Activated CD8-positive, alpha-beta memory T cell treated with anti-CD3 and anti-CD28 coated beads for 36 hours (primary cell): ENCODE data around the gene CASKIN2. TPM values are rescaled to one million over a fixed set of nuclear protein-coding genes. Genes with fewer than 3 reads are reported as not detected.
"Not testable (repeated sequence)": the region's sequence is repeated elsewhere in the genome, so short reads cannot be mapped to it uniquely, and the experiment has no call there.

Experiments
- CTCF ChIA-PET: fragments of 350-600 bp; sonication (Branson Sonifier 250); formaldehyde crosslinking; loops from one replicate; lab custom pipeline; 2021; ENCODE audit warnings: antibody characterized with exemption; lab: Charles Lee
- POLR2A ChIA-PET: fragments of 350-600 bp; sonication (Branson Sonifier 250); formaldehyde crosslinking; loops from one replicate; lab custom pipeline; 2021; ENCODE audit warnings: antibody characterized with exemption; lab: Charles Lee
- total RNA-seq, 2 experiments: library from RNA; stranded (reverse); gene quantifications; one replicate each; pipeline ENCODE4 v1.2.3, GENCODE V29; 2021

Gene CASKIN2
- total RNA-seq, 2 experiments from 2014 or later, result 7.4 TPM

DNA sequence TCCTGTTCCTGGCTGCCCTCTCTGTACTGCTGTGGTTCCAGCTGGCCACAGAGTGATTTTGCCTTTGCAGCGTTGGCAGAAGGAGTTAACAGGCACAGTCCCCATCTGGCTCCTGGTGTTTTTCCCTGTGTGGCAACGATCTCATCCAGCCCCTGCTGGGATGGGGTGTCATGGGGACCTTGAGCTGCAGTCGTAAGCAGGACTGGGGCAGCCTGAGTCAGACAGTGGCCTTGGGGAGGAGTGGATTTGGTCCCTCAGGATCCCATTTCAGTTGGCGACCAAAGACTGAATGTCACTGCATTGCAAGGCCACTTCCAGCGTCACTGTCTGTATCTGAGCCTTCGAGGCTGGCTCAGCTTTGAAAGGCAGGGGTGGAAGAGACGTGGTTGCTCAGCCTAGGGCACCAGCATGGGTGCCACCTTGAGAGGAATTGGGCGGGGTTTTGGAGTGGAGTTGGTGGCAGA is 47.0 kb downstream of the CASKIN2 start:
- CTCF ChIA-PET, result interaction anchor here (0.5 to 0.6 kb wide), 2 partner anchors 44 to 130 kb away, joined by 3 read pairs; no protein-coding TSS in a partner anchor
- POLR2A ChIA-PET, result no interaction called here

DNA sequence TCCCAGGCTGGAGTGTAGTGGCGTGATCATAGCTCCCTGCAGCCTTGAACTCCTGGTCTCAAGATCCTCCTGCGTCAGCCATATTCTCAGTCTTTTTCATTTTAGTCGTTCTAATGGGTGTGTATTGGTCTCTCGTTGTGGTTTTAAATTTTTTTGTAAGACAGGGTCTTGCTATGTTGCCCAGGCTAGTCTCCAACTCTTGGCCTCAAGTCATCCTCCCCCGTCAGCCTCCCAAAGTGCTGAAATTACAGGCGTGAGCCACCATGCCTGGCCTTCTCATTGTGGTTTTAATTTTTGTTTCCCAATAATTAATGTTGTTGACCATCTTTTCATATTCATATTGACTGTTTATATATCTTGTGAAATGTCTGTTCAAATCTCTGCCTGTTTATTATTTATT is 50.3 kb downstream of the CASKIN2 start:
- ChIA-PET POLR2A (no interaction called here), CTCF (no interaction called here)

DNA sequence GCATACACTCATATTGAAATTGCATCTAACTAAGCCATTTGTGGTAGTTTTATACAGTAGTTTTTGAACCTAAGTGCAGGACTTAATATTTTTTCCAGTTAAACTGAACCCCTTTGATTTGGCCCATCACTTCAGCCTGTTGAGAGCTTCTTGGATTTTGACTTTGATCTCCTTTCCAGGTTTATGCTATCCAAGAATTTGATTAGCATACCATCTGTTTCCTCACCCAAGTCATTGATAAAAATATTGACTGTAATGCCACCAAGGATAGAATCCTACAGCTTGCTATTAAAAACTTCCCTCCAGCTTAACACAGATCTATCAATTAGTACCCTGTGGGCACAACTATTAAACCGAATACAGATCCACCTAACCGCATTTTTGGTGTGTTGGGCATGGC is 51.7 kb downstream of the CASKIN2 start:
- ChIA-PET POLR2A (no interaction called here), CTCF (no interaction called here)

DNA sequence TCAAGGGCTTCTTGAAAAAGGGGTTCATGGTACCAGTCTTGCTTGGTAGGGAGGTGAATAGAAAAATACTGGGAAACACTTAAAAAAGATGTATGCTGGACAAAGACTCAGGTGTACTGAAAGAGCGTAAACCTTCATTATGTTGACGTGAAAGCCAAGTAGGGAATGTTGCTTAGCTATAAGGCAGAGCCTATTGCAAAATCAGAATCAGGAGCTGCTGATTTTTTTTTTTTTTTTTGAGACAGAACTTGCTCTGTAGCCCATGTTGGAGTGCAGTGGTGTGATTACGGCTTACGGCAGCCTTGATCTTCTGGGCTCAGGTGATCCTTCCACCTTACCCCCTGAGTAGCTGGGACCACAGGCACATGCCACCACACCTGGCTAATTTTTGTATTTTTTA is 55.0 kb downstream of the CASKIN2 start:
- POLR2A ChIA-PET, result interaction anchor here (0.6 kb wide), 1 partner anchor 518 kb away, joined by 5 read pairs; no protein-coding TSS in a partner anchor
- CTCF ChIA-PET, result interaction anchor here (1.4 kb wide), 1 partner anchor 34 kb away, joined by 3 read pairs; no protein-coding TSS in a partner anchor

DNA sequence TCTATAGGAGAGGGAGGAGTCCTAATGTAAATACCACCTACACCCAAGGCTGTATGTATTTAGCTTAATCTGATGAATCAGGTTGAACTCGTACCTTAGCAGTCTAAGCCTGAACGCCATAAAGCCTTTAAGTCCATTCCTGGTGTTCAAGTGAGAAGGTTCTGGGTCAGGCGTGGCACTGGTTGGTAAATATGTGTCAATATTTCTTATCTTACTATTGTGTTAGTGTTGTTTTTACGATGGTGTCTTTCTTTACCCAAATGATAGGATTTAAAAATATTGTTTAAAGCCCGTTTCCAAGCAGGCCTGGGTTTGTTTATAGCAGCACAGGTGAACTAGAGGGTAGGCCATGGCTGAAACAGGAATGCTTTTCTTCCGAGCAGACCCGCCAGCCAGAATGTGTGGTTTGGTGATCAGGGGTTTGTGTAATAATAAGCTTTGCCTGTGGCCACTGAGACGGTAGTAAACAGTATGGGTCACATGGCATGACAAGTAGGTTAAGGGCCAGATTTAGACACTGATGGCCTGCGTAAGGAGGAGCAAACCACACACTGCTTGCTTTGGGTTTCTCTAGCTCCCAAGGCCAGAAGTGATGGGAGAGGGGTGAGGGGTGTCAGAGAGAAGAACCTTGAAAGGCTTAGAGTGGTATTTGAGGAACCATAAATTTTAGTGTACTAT is 55.6 kb downstream of the CASKIN2 start:
- CTCF ChIA-PET, result interaction anchor here (1.2 to 1.4 kb wide), 2 partner anchors 23 to 34 kb away, joined by 3 read pairs; no protein-coding TSS in a partner anchor
- POLR2A ChIA-PET, result interaction anchor here (0.6 kb wide), 1 partner anchor 519 kb away, joined by 5 read pairs; no protein-coding TSS in a partner anchor

DNA sequence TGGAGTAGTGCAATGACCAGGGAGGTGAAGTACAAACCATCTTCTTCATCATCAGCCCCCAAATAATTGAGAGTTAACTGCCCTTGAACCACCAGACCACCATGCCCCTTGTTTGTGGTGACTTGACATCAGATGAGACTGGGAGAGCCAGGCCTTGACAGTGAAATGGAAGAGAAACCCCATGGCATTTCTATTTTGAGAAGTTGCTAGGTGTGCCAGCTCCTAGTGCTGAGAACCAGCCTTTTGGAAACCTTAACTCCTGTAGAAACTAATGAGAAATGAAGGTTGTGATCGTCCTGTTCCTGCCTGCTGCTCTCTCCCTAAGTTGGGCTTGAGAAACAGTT is 56.1 kb downstream of the CASKIN2 start:
- ChIA-PET POLR2A (no interaction called here), CTCF (interaction anchor here (1.2 to 1.4 kb wide), 2 partner anchors 23 to 33 kb away, joined by 3 read pairs; no protein-coding TSS in a partner anchor)

DNA sequence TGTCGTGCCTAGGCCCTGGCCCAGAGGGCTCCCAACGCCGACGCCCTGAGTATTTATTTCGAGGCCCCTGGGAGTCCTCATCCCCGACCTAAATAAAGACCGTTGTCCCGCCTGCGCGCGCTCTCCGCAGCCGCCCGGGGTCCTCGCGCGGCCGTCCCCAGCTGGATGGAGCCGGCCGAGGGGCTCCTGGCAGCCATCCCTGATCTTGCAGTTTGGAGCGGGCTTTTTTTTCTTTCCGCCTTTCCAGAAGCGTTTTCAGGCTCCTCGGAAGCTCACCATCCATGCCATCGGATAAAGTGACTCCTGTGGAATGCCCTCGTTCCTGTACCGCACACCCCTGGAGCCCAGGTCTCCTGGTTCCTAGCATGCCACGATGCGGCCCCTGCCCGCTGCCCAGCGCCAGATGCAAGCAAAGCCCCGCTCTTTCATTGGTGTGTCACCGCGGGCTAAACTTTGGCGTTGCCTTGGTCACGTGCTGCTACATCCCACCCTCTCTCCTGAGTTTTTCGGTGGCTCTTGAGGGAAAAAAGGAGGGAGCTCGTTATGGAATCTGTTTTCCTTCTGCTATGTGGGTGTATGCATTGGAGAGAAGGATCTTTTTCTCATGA is 58.2 kb downstream of the CASKIN2 start:
- POLR2A ChIA-PET, result interaction anchor here (0.5 to 2.1 kb wide), 5 partner anchors 14 to 78 kb away, joined by 3 to 7 read pairs (median 5); partner anchors contain the start of gene TSEN54
- CTCF ChIA-PET, result interaction anchor here (1.0 to 2.0 kb wide), 5 partner anchors 30 to 293 kb away, joined by 3 to 7 read pairs (median 4); partner anchors contain the start of genes MIF4GD and SMIM5

DNA sequence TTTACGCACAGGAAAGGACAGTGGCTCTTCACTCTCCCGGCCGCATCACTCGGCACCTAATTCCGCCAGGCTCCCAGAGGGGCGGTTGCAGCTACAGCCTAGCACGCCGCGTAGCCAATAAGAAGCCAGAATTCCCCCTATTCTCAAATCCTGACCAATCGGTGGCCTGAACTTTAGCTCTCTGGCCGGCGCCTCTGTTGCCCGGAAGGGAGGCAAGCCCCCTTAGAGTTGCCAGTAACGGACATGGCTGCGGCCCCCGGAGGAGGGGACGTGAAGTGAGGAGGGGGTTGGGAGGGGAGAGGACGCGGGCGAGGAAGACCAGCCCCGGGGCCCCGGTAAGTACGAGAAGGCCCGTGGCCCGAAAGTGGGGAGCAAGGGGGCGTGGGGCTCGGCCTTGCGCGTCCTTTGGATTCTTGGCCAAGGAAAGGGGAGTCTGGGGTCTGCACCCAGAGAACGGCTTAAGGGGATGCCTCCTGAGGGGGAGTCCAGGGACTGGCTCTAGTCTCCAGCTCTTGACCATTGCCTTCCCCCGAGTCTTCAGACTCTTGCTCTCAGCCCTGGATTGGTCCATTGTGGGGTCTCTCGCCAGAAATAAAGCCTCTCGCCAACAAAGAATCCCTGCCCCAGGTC is 58.8 kb downstream of the CASKIN2 start, which contains the start of gene TMEM94:
TSS of gene TMEM94 (plus strand) at position 219 of the 630 bp plus-strand sequence. CDS start 15,271 bp downstream, outside the sequence.
- ChIA-PET CTCF (interaction anchor here (0.6 to 2.0 kb wide), 11 partner anchors 15 to 291 kb away, joined by 3 to 7 read pairs (median 5); partner anchors contain the start of genes MIF4GD, SMIM5 and TSEN54), POLR2A (interaction anchor here (0.5 to 2.1 kb wide), 8 partner anchors 21 to 329 kb away, joined by 3 to 10 read pairs (median 6); partner anchors contain the start of genes SLC25A19 and TSEN54)

DNA sequence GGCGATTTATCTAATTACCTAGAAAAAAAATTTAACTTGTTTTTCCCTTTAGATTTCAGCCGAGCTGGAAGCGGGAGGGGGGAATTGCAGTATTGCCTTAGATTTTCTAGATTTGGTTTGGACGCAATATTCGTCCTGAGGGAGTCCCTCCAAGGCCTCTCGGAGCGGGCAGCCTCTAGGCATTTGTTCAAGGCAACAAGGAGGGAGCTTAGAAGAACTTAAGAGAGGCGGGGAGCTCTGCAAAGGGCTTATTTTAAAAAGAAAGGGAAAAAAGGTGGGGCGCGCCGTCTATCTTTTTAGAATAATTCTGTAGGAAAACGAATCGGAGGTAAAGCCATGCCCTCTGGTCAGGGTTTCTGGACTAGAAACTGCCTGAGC is 59.3 kb downstream of the CASKIN2 start:
- CTCF ChIA-PET, result interaction anchor here (0.7 to 2.0 kb wide), 9 partner anchors 15 to 291 kb away, joined by 3 to 7 read pairs (median 5); partner anchors contain the start of genes SMIM5 and TSEN54
- POLR2A ChIA-PET, result interaction anchor here (0.5 to 2.1 kb wide), 8 partner anchors 20 to 329 kb away, joined by 3 to 10 read pairs (median 6); partner anchors contain the start of genes SLC25A19 and TSEN54

DNA sequence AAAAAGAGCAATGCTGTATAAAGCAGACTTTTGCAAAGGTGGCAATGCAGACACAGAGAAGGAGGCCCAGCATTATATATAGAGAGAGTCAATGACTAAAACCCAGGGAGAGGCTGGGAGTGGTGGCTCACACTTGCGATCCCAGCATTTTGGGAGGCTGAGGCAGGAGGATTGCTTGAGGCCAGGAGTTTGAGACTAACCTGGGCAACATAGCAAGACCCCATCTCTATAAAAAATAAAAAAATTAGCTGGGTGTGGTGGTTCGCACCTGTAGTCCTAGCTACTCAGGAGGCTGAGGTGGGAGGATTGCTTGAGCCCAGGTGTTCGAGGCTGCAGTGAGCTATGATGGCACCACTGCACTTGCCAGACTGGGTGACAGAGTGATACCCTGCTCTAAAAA is 60.7 kb downstream of the CASKIN2 start:
- POLR2A ChIA-PET, result not testable (repeated sequence)
- CTCF ChIA-PET, result interaction anchor here (1.9 kb wide), 1 partner anchor 13 kb away, joined by 5 read pairs; no protein-coding TSS in a partner anchor

DNA sequence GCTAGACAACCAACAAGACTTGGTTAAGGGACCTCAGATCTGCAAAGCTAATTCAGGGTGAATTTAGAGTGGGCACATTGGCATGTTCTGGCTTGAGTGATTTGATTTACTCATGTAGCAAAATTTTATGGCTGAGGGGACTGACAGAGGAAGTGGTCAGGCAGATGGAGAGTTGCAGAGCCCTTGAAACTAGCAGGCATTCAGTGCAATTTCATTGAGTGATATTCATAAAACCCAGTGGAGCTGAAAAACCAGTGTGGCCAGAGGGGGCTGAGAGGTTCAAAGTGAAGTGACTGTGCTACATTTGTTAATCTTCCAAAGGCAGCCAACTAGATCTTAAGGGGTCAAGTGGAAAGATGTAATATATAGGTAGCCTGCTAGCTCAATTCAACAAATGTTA is 61.1 kb downstream of the CASKIN2 start:
- CTCF ChIA-PET, result interaction anchor here (0.6 to 1.9 kb wide), 3 partner anchors 13 to 203 kb away, joined by 3 to 5 read pairs (median 3); no protein-coding TSS in a partner anchor

DNA sequence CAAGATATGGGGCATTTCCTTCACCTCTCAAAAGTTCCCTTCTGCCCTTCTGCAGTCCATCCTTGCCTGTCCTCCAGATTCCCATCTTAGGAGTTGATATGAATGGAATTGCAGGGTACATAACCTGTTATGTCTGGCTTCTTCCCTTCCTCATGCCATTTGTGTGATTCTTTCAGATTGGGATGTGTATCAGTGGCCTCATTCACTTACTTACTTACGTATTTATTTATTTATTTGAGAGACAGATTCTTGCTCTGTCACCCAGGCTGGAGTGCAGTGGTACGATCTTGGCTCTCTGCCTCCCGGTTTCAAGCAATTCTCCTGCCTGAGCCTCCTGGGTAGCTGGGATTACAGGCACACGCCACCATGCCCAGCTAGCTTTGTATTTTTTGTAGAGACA is 65.1 kb downstream of the CASKIN2 start:
- ChIA-PET POLR2A (no interaction called here), CTCF (no interaction called here)

More for the DNA sequence above, 61.1 kb downstream of the CASKIN2 start:
- POLR2A ChIA-PET, result no interaction called here

Other genes with a start within 250 kb of the CASKIN2 start
- gene MIF4GD, start 244.3 kb downstream of the CASKIN2 start, total RNA-seq, result 10 to 100 TPM; 42.4 to 43.9 TPM
- gene SLC25A19, start 226.1 kb downstream of the CASKIN2 start, total RNA-seq, result 100 to 1,000 TPM; 136 to 141 TPM
- 100 to 1,000 TPM; 181 to 182 TPM for gene GRB2, start 109.9 kb downstream of the CASKIN2 start, total RNA-seq
- gene TMEM94, start 58.9 kb downstream of the CASKIN2 start, total RNA-seq, result 10 to 100 TPM; 61.5 TPM
- 10 to 100 TPM; 55.3 to 55.5 TPM for gene TSEN54, start 991 bp upstream of the CASKIN2 start, total RNA-seq
- 10 to 100 TPM; 10.6 to 13.1 TPM for gene LLGL2, start 10.2 kb upstream of the CASKIN2 start, total RNA-seq
- gene MYO15B, start 72.3 kb upstream of the CASKIN2 start, total RNA-seq, result 10 to 100 TPM; 15.0 to 17.2 TPM
- gene SMIM5, start 117.9 kb upstream of the CASKIN2 start, total RNA-seq, result under 1 TPM in 1 of 2 experiments, not detected in 1; 0.25 TPM
- 10 to 100 TPM; 27.6 to 29.5 TPM for gene RECQL5, start 151.6 kb upstream of the CASKIN2 start, total RNA-seq
- 100 to 1,000 TPM in 1 of 2 experiments, 10 to 100 TPM in 1; 98.1 to 103 TPM for gene SAP30BP, start 151.8 kb upstream of the CASKIN2 start, total RNA-seq
- gene ITGB4, start 205.9 kb upstream of the CASKIN2 start, total RNA-seq, result 1 to 10 TPM; 1.5 to 1.9 TPM
- gene GALK1, start 249.7 kb upstream of the CASKIN2 start, total RNA-seq, result 10 to 100 TPM; 42.2 to 44.3 TPM